ENCODE measurements around the gene IPO9. TPM values are rescaled to one million over a fixed set of nuclear protein-coding genes. Genes with fewer than 3 reads are reported as not detected.

The IPO9 gene
- total and polyA plus RNA-seq, 2 experiments from 2014 or later = 47.6 to 87.4 TPM

DNA sequence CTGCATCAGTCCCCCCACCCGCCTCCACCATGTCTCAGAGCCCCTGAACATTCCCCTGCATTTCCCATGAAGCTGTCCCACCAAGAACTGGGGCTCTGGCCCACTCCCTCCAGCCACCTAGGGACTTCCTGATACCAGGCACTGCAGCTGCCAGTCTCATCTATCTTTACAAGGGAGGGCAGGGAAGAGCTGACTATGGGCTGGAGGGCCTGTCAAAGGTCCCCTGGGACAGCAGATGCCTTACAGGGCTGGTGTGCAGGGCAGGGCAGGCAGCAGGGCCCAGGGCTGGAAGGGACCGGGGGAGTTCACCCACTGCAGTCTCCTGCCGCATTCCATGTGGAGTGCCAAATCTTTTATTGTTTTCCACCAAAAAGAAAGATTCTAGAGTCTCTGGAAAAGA, 77.4 kb downstream of the IPO9 start:
- H3K4me3 ChIP-seq = no peak overlapping the region
- H3K4me3 Mint-ChIP-seq = no peak overlapping the region
- H3K4me1 Mint-ChIP-seq = peaks cover 7% of the 10 kb centered on the region; the same call in 1 of the 3 replicates
- H3F3A ChIP-seq (replicated peaks; ENCODE audit: low read depth) = no peaks in the 10 kb centered on the region
- H3K36me3 ChIP-seq (ENCODE audit: insufficient read depth) = no peaks in the 10 kb centered on the region
- H3K9me2 ChIP-seq (ENCODE audit: insufficient read depth) = no peaks in the 10 kb centered on the region
- no peaks in the 10 kb centered on the region for H3K79me2 ChIP-seq (replicated peaks; ENCODE audit: insufficient read depth)
- no peaks in the 10 kb centered on the region for H3K4me1 ChIP-seq (ENCODE audit: insufficient read depth)
- no peak overlapping the region for H3K27ac Mint-ChIP-seq
- no peaks in the 10 kb centered on the region for H3K27me3 ChIP-seq (ENCODE audit: insufficient read depth)
- ATAC-seq (no peak), DNase-seq (ENCODE audit: low spot score) (no peak)
- no peak overlapping the region for H3K4me2 ChIP-seq
- no peaks in the 10 kb centered on the region for H3K36me3 Mint-ChIP-seq (ENCODE audit: low read depth)
- no peak overlapping the region for H3K27ac ChIP-seq (ENCODE audit: low read depth)
- no peak overlapping the region for H2AFZ ChIP-seq
- no peaks in the 10 kb centered on the region for H4K20me1 ChIP-seq (replicated peaks; ENCODE audit: insufficient read depth)
- H3K9me3 Mint-ChIP-seq = no peaks in the 10 kb centered on the region
- H3K27me3 Mint-ChIP-seq (ENCODE audit: insufficient read depth, low read depth, poor library complexity) = peaks cover 9% of the 10 kb centered on the region
- TF ChIP-seq, protein P1, sequence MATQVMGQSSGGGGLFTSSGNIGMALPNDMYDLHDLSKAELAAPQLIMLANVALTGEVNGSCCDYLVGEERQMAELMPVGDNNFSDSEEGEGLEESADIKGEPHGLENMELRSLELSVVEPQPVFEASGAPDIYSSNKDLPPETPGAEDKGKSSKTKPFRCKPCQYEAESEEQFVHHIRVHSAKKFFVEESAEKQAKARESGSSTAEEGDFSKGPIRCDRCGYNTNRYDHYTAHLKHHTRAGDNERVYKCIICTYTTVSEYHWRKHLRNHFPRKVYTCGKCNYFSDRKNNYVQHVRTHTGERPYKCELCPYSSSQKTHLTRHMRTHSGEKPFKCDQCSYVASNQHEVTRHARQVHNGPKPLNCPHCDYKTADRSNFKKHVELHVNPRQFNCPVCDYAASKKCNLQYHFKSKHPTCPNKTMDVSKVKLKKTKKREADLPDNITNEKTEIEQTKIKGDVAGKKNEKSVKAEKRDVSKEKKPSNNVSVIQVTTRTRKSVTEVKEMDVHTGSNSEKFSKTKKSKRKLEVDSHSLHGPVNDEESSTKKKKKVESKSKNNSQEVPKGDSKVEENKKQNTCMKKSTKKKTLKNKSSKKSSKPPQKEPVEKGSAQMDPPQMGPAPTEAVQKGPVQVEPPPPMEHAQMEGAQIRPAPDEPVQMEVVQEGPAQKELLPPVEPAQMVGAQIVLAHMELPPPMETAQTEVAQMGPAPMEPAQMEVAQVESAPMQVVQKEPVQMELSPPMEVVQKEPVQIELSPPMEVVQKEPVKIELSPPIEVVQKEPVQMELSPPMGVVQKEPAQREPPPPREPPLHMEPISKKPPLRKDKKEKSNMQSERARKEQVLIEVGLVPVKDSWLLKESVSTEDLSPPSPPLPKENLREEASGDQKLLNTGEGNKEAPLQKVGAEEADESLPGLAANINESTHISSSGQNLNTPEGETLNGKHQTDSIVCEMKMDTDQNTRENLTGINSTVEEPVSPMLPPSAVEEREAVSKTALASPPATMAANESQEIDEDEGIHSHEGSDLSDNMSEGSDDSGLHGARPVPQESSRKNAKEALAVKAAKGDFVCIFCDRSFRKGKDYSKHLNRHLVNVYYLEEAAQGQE (IDR thresholded peaks at IDR 0.05; ENCODE audit: unreplicated experiment) = no peak
- TF ChIP-seq JUNB (IDR thresholded peaks at IDR 0.05; ENCODE audit: unreplicated experiment) = no peak

DNA sequence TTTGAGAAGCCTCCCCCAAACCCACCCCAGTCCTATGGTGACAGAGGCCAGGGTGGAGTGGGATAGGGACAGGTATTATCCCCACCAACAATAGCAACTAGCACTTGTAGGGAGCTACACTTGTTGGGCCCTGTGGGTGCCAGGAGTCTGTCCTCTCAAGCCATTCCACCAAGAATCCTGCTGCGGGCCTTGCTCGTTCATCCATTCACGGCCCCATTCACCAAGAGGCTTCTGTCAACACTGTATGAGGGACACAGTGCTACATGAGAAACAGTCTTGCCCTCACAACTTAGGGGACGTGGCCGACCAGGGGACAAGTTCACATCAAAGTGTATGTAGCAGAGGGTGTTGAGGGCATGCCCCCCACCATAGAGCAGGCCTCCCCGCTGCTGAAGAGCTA, 78.7 kb downstream of the IPO9 start:
- Mint-ChIP-seq H3K27ac (no peak overlapping the region), H3K4me3 (no peak overlapping the region), H3K27me3 (ENCODE audit: insufficient read depth, low read depth, poor library complexity) (peaks cover 9% of the 10 kb centered on the region), H3K4me1 (peaks cover 16% of the 10 kb centered on the region), H3K36me3 (ENCODE audit: low read depth) (no peaks in the 10 kb centered on the region), H3K9me3 (no peaks in the 10 kb centered on the region)
- no peak for DNase-seq (ENCODE audit: low spot score)
- Histone ChIP-seq H3K79me2 (replicated peaks; ENCODE audit: insufficient read depth) (no peaks in the 10 kb centered on the region), H3K27ac (ENCODE audit: low read depth) (no peak overlapping the region), H2AFZ (no peak overlapping the region), H3K36me3 (ENCODE audit: insufficient read depth) (no peaks in the 10 kb centered on the region), H3K9me2 (ENCODE audit: insufficient read depth) (no peaks in the 10 kb centered on the region), H3K4me3 (no peak overlapping the region), H3K27me3 (ENCODE audit: insufficient read depth) (no peaks in the 10 kb centered on the region), H3K4me1 (ENCODE audit: insufficient read depth) (no peaks in the 10 kb centered on the region), H3F3A (replicated peaks; ENCODE audit: low read depth) (no peaks in the 10 kb centered on the region), H4K20me1 (replicated peaks; ENCODE audit: insufficient read depth) (no peaks in the 10 kb centered on the region), H3K4me2 (no peak overlapping the region)
- no peak for ATAC-seq
- TF ChIP-seq, protein P2, sequence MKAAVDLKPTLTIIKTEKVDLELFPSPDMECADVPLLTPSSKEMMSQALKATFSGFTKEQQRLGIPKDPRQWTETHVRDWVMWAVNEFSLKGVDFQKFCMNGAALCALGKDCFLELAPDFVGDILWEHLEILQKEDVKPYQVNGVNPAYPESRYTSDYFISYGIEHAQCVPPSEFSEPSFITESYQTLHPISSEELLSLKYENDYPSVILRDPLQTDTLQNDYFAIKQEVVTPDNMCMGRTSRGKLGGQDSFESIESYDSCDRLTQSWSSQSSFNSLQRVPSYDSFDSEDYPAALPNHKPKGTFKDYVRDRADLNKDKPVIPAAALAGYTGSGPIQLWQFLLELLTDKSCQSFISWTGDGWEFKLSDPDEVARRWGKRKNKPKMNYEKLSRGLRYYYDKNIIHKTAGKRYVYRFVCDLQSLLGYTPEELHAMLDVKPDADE (IDR thresholded peaks at IDR 0.05) = no peak
- TF ChIP-seq ZNF331 (CRISPR knock-in tag; IDR thresholded peaks at IDR 0.05; ENCODE audit: low read depth) (no peak), JUNB (IDR thresholded peaks at IDR 0.05; ENCODE audit: unreplicated experiment) (no peak), STAT1 (IDR thresholded peaks at IDR 0.05; ENCODE audit: unreplicated experiment) (no peak), EZH2phosphoT487 (IDR thresholded peaks at IDR 0.05; ENCODE audit: unreplicated experiment) (no peak), ZNF462 (CRISPR knock-in tag; IDR thresholded peaks at IDR 0.05) (no peak), EZH2 (IDR thresholded peaks at IDR 0.05; ENCODE audit: low read depth, unreplicated experiment) (no peak), ZNF114 (CRISPR knock-in tag; IDR thresholded peaks at IDR 0.05) (no peak)
- TF ChIP-seq, protein P3, sequence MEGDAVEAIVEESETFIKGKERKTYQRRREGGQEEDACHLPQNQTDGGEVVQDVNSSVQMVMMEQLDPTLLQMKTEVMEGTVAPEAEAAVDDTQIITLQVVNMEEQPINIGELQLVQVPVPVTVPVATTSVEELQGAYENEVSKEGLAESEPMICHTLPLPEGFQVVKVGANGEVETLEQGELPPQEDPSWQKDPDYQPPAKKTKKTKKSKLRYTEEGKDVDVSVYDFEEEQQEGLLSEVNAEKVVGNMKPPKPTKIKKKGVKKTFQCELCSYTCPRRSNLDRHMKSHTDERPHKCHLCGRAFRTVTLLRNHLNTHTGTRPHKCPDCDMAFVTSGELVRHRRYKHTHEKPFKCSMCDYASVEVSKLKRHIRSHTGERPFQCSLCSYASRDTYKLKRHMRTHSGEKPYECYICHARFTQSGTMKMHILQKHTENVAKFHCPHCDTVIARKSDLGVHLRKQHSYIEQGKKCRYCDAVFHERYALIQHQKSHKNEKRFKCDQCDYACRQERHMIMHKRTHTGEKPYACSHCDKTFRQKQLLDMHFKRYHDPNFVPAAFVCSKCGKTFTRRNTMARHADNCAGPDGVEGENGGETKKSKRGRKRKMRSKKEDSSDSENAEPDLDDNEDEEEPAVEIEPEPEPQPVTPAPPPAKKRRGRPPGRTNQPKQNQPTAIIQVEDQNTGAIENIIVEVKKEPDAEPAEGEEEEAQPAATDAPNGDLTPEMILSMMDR (conservative IDR thresholded peaks at IDR 0.05; ENCODE audit: low read depth in 2 of 2) = no peak

All from GM23338 (cell line).